Astrocyte (in vitro differentiated cells and primary cell): ENCODE results near the gene CCDC80.
"Not testable (repeated sequence)": the region's sequence is repeated elsewhere in the genome, so short reads cannot be mapped to it uniquely, and the experiment has no call there.

Experiments used
- EZH2 ChIP-seq: IDR thresholded peaks from 2 replicates; pipeline ENCODE4 v1.6.1; 2012; ENCODE audit warnings: mild to moderate bottlenecking, low read length, inconsistent platforms; ENCODE audit not compliant: insufficient read depth
- TF ChIP-seq, protein P1 (sequence below): IDR thresholded peaks from 2 replicates; pipeline ENCODE4 v1.5.1; 2011; ENCODE audit warnings: low read depth, mild to moderate bottlenecking, inconsistent platforms, low read length, moderate library complexity; ENCODE audit not compliant: insufficient read depth

DNA sequence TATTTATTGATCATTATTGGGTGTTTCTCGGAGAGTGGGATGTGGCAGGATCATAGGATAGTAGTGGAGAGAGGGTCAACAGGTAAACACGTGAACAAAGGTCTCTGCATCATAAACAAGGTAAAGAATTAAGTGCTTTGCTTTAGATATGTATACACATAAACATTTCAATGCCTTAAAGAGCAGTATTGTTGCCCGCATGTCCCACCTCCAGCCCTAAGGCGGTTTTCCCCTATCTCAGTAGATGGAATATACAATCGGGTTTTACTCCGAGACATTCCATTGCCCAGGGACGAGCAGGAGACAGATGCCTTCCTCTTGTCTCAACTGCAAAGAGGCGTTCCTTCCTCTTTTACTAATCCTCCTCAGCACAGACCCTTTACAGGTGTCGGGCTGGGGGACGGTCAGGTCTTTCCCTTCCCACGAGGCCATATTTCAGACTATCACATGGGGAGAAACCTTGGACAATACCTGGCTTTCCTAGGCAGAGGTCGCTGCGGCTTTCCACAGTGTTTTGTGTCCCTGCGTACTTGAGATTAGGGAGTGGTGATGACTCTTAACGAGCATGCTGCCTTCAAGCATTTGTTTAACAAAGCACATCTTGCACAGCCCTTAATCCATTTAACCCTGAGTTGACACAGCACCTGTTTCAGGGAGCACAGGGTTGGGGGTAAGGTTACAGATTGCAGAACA is 76.5 kb downstream of the CCDC80 start:
- TF ChIP-seq, protein P1, sequence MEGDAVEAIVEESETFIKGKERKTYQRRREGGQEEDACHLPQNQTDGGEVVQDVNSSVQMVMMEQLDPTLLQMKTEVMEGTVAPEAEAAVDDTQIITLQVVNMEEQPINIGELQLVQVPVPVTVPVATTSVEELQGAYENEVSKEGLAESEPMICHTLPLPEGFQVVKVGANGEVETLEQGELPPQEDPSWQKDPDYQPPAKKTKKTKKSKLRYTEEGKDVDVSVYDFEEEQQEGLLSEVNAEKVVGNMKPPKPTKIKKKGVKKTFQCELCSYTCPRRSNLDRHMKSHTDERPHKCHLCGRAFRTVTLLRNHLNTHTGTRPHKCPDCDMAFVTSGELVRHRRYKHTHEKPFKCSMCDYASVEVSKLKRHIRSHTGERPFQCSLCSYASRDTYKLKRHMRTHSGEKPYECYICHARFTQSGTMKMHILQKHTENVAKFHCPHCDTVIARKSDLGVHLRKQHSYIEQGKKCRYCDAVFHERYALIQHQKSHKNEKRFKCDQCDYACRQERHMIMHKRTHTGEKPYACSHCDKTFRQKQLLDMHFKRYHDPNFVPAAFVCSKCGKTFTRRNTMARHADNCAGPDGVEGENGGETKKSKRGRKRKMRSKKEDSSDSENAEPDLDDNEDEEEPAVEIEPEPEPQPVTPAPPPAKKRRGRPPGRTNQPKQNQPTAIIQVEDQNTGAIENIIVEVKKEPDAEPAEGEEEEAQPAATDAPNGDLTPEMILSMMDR: not testable (repeated sequence)
- TF ChIP-seq EZH2: not testable (repeated sequence)
